Amygdala (tissue), 56 donors: Measurements from ENCODE around the gene DNMT1.
"Not testable (repeated sequence)": the region's sequence is repeated elsewhere in the genome, so short reads cannot be mapped to it uniquely, and the experiment has no call there.

ENCODE experiments used
- DNase-seq, 56 donors: peaks; one replicate each; lab custom pipeline; 2025; lab: John Stamatoyannopoulos, UW

Gene DNMT1

DNA sequence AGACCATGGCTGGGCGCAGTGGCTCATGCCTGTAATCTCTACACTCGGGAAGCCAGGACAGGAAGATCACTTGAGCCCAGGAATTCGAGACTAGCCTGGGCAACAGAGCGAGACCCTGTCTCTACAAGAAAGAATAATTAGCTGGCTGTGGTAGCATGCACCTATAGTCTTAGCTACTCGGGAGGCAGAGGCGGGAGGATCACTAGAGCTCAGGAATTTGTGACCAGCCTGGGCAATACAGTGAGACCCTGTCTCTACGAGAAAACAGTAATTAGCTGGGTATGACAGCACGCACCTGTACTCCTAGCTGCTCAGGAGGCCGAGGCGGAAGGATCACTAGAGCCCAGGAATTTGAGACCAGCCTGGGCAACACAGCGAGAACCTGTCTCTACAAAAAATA is 7.4 kb downstream of the DNMT1 start:
- no peak for DNase-seq

DNA sequence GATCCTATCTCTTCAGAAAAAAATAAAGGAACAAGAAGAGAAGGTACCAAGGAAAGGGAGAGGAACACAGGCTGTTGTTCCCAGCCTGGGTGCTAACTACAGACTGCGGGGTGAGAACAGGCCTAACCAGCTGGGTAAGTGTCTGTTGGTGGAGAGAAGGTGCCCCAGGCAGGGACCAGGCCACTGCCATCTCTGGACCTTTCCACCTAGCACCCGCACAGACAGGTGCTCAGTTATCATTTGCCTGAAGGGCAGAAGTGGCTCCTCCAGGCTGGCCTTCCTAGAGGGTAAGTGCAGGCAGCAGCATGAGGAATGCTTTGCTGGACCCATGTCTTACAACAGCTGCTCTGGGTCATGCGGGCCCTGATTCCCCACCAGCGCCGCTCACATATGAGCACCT is 10.1 kb downstream of the DNMT1 start:
- no peak for DNase-seq

DNA sequence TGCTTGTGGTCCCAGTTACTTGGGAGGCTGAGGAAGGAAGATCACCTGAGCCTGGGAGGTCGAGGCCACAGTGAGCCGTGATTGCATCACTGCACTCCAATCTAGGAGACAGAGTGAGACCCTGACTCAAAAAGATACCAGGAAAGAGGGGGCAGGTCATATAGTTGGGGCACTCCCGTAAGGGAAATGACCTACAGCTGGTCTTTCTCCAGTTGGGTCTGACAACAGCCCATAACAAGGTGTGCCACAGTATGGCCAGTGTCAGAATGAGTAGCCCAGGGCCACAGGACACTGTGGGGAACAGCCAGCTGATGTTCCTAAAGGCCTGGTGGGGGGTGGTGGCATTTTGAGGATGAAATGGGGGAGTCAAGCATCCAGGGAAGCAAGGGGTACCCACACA is 10.8 kb downstream of the DNMT1 start:
- DNase-seq = no peak

DNA sequence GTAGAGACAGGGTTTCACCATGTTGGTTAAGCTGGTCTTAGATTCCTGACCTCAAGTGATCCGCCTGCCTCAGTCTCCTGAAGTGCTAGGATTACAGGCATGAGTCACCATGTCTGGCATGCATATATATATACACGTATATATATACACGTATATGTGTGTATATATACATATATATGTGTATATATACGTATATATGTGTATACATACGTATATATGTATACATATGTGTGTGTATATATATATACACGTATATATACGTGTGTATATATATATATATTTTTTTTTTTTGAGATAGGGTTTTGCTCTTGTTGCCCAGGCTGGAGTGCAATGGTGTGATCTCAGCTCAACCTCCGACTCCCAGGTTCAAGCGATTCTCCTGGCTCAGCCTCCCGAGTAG is 11.9 kb downstream of the DNMT1 start:
- no peak for DNase-seq

DNA sequence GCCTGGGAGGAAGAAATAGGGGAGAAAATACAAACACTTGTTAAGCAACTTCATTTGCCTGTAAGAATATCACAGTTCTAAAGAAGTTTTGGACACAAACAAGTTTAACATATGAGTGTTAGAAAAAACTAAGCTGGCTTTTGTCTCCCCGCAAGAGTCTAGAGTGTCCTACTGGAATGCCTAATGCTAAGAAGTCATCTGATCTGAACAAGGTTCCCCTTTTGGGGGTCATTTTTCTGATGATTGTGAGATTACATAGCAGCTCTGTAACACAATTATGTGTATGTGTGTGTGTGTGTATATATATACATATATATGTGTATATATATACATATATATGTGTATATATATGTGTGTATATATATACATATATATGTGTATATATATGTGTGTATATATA is 12.7 kb downstream of the DNMT1 start:
- no peak for DNase-seq

DNA sequence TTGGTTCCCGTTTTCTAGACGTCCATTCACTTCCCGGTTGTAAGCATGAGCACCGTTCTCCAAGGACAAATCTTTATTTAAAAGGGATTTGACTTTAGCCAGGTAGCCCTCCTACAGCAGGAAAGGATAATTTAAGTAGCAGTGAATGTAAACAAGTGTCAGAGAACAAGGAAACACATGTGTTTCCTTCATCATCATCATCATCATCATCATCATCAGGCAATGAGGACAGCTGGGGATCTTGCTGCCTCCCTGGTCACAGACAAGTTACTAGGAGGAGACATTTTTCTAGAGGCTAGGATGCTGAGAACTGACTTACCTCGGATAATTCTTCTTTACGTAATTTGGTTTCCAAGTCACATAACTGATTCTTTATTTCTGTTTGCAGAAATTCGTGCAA is 14.3 kb downstream of the DNMT1 start:
- DNase-seq = no peak

DNA sequence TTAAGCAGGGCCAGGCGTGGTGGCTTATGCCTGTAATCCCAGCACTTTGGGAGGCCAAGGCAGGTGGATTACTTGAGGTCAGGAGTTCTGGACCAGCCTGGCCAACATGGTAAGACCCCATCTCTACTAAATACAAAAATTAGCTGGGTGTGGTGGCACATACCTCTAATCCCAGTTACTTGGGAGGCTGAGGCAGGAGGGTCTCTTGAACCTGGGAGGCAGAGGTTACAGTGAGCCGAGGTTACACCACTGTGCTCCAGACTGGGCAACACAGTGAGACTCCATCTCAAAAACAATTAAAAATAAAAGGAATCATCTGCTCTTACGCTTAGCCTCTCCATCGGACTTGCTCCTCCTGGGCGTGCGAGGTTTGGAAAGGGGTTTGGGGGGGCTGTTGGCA is 14.7 kb downstream of the DNMT1 start:
- DNase-seq = not testable (repeated sequence)

DNA sequence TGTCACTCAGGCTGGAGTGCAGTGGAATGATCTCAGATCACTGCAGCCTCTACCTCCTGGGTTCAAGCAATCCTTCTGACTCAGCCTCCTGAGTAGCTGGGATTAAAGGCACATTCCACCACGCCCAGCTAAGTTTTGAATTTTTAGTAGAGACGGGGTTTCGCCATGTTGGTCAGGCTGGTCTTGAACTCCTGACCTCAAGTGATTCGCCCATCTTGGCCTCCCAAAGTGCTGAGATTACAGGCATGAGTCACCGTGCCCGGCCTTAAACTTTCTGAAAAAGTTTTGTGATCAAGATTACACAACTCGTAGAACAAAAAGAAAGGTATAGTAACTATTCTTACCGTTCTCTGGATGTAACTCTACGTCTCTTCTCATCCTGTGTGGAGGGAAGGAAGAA is 21.2 kb downstream of the DNMT1 start:
- DNase-seq = no peak

DNA sequence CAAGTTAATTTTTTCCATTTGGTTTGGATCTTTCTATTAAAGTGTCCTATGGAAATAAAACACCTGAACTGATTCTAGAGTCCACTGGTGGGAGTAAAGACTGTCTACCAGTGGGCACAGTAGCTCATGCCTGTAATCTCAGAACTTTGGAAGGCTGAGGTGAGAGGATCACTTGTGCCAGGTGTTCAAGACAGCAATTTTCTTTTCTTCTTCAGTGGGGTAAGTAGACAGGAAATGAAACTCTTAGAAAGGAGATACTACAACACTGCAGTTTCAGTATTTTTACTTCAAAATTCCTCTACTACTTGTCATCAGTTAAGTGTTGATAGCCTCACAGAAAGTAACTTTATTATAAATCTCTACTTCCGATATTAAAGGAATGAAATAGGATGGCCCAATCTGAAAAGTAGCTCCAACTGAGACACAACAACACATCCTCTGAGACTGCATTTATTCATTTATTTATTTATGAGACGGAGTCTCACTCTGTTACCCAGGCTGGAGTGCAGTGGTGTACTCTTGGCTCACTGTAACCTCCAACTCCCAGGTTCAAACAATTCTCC is 26.3 kb downstream of the DNMT1 start:
- DNase-seq = no peak

DNA sequence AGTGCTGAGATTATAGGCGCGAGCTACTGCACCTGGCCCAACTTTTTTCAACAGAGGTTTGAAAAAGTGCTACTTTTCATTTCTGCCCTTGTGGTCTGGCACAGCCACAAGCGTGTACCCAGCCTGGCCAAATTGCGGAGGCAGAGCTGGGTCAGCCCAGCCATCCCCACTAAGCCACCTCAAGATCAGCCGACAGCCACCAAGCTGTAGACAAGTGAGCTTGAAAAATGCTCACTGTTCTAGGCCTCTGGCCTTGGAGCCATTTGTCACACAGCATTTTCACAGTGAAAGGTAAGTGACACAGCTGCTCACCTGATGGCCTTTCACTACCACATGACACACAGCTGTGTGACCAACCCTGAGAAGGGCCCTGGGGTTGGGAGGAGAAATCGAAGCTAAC is 27.3 kb downstream of the DNMT1 start:
- DNase-seq = no peak

DNA sequence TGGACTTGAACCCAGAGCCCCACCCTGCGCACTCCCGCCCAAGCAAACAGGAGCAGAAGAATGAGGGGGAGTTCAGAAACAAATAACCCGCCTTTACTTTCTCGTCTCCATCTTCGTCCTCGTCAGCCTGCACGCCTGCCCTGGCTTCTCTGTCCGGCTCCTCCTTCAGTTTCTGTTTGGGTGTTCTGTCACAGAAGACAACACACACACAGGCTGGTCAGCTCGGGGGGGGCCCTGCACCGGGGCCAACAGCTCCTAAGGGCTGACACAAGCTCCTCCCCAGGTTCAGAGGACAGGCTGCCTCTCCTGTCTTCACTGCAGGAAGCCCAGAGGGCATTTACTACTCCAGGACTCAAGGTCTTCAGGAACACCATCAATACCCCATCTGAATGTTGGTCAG is 28.3 kb downstream of the DNMT1 start:
- DNase-seq = not testable (repeated sequence)

DNA sequence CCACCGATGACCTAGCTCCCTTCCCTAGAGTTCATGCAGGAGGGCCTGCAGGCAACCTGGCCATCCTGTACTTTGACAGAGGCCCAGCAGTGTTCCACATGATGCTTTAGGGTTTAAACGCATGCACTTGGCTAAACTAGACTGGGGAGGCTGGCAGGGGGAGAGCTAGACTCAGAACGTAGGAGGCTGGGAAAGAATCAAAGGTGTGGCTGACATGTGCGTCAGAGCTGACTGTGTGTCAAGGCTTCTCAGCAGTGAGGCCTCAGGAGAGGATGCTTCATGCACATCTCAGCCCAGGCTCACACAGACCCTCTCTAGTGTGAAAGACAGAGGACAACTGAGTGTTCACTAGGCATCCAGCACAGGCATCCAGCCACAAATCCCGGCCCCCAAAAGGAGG is 28.7 kb downstream of the DNMT1 start:
- no peak for DNase-seq

DNA sequence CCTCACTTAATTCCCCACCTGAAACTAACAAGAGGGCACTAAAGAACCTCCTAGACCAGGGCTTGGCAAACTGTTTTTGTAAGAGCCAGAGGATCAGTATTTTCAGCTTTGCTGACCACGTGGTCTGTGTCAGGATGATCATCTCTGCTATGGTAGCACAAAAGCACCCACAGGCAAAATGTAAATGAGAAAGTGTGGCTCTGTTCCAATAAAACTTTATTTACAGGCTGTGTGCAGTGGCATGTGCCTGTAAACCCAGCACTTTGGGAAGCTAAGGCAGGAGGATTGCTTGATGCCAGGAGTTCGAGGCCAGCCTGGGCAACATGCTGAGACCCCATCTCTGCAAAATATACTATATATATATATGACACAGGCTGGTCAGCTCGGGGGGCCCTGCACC is 31.2 kb downstream of the DNMT1 start:
- no peak for DNase-seq

DNA sequence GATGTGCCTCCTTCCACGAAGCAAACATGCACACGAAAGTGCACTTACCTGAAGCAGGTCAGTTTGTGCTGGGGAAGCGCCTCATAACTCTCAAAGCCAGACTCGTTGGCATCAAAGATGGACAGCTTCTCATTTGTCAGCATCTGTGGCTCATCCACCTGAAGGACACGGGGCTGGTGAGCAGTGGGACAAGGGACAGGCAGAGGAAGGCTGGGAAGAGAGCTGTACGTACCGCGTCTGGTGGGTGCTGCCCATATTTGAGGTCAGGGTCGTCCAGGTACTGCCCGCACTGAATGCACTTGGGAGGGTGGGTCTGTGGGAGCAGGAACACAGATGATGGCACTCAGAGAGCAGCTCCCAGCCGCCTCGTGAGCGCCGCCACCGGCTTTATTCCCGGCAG is 35.1 kb downstream of the DNMT1 start:
- no peak for DNase-seq

DNA sequence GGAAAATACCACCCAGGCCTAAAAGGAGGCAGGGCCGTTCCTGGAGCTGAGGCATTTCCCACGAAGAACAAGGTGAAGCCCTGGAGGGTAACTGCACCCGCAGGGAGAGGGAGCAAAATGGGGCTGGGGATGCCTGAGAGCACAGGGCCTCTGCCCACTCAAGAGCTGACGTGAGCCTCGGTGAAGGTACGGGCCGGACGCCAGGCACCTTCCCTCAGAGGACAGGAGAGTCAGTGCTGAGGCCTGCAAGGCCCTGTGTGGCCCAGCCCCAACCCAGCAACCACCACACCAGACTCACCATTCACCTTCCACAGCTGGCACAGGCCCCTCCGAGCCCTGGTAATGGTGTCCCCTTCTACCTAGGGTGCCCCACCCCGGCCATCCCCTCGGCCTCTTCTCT is 36.3 kb downstream of the DNMT1 start:
- DNase-seq = no peak

DNA sequence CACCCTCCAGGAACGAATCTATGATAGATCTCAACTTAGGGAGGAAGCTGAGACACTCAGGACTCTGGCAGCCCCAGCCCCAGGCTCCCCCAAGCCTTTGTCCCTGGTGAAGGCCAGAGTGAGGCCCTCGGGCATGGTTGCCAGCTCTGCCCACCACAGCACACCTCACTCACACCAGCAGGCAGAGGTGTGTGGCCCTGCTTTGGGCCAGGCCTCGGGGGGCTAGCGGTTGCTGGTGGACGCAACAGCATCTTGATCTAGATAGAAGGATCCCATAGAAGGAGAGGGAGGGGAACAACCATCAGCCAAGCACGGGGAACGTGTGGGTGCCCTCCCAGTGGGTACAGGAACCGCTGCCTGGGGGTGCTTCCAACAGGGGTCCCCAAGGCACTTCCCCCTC is 36.7 kb downstream of the DNMT1 start:
- no peak for DNase-seq

DNA sequence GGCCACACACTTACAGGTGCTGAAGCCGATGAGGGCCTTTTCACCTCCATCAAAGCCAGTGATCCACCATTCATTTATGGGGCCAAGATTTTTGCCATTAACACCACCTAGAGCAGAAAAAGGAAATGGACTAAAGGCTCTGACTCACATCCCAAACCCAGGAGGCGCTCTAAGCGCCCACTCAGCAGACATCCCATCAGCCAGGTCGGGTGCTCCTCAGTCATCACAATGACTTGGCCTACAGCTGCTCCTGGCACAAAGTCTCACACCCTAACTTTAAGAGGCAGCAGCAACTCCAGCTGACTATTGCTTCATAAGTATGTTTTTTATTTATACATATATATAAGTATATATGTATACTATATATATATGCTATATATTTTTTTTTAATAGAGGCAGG is 38.9 kb downstream of the DNMT1 start:
- no peak for DNase-seq

DNA sequence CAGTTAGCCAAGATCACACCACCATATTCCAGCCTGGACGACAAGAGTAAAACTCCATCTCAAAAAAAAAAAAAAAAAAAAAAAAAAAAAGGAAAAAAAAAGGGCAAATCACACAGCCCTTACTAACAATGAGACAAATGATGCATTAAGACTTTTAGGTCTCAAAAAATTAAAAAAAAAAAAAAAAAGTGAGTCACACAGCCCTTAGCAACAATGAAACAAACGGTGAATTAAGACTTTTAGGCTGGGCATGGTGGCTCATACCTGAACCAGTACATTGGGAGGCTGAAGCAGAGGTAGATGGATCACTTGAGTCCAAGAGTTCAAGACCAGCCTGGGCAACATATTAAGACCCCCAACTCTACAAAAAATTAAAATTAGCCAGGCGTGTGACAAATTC is 42.7 kb downstream of the DNMT1 start:
- no peak for DNase-seq

DNA sequence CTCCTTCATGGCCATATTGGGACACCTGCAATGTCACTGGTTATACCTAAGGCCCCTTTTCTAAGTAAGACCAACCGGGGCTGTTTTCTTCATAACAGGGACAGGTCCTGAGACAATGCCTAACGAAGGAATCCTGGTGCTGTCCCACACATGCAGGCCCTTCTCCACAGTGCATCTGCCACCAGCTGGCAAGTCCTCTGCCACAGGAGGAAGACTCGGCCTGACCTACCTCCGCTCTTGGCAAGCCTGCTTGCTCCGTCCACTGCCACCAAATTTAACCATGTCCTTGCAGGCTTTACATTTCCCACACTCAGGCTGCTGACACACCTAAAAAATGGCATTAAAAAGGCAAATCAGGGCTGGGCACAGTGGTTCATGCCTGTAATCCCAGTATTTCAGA is 43.2 kb downstream of the DNMT1 start:
- no peak for DNase-seq

DNA sequence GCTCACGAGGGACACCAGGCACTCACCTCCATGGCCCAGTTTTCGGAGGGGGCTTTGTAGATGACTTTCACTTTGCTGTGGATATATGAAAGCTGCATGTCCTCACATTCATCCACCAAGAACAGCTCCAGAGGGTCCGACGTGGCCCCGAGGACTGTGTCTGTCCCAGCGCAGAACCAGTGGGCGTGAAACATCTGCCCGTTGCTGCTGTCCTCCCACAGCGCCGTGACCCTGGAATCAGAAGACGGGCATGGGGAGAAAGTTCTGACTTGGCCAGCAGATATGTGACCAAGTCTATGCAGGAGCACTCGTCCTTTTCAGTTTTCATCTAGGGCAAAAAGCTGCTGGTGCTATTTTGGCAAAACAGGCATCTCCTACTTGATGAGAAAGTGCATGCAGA is 45.3 kb downstream of the DNMT1 start:
- DNase-seq = no peak

DNA sequence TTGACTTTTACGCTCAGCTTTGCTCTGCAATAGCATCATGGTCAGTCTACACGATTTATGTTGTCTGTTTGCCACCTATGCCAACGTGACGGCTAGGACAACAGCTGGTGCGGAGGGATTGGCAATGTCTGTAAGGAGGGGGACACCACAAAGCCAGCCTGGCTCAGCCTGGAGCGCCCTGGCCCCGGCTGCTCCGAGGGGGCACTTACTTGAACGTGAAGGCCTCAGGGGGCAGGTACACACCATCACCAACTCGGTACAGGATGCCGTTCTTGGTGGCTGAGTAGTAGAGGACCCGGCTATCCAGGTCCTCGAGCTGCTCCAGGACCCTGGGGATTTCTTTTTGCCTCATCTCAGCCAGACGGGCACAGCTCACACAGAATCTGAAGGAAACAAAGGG is 48.6 kb downstream of the DNMT1 start:
- DNase-seq = no peak

DNA sequence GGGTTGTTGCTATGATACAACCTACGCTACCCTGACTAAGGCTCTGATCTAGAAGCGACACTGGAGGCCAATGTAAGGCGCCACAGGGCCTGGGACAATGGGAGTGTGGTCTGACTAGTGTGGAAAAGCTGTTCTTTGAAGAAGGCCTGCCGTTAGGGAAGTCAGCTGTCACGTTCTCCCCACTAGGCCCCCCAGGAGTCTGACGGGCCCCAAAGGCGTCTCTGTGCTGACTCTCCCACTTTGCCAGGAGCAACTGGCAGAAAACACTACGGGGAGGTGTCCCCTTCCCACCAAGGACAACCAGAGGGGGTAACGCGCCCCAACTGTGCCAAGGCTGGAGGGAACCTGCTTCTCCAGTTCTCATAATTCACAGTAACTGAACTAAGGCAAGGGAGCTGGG is 49.7 kb downstream of the DNMT1 start:
- no peak for DNase-seq

DNA sequence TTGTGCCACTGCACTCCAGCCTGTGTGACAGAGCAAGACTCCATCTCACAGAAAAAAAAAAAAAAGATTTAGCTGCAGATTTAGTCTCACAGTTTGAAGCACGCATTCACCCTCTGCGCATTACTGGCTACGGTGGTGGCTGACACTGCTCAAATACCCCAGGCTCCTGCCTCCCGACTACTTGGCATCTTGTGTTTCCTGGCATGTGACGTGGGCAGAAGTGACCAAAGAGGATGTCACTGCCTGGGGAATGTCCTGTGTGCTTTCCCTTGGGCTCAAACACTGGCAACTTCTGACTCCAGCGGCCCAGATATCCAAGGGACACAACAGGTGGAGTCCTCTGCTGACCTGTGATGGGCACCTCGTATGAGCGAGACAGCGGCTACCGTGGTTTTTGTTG is 50.4 kb downstream of the DNMT1 start:
- no peak for DNase-seq

DNA sequence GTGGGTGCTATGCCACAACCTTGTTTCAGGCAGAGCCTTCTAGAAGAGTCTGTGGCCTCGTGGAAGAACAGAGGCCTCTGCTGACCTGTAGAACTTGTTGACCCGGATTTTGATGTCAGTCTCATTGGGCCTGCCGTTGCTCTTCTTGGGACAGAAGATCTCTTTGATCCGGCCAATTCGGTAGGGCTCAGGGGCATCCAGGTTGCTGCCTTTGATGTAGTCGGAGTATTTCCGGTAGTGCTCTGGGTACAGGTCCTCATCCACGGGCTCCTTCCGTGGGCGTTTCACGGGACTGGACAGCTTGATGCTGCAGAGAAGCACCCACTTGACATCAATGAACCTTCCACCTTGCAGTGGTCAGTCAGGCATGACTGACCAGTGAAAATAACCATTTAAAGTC is 51.1 kb downstream of the DNMT1 start:
- DNase-seq = no peak
